NB4 (cell line): Measurements from ENCODE around the gene CRTC1.

Source experiments
- DNase-seq: peaks from one replicate; pipeline ENCODE4 v3.0.0; 2010; ENCODE audit warnings: low read depth
- H3K4me3 ChIP-seq: one replicate; pipeline ENCODE4 v1.5.1; 2011; ENCODE audit warnings: mild to moderate bottlenecking, low read depth, low read length, moderate library complexity
- CTCF ChIP-seq: IDR thresholded peaks from one replicate; pipeline ENCODE4 v1.5.1; 2012; ENCODE audit warnings: low read depth, low read length
- MAX ChIP-seq: IDR thresholded peaks from 2 replicates; pipeline ENCODE4 v1.6.1; 2011; ENCODE audit warnings: low read depth, low read length
- MYC ChIP-seq: IDR thresholded peaks from 2 replicates; pipeline ENCODE4 v1.6.1; 2011; ENCODE audit warnings: low read depth, low read length
- POLR2A ChIP-seq: IDR thresholded peaks from 2 replicates; pipeline ENCODE4 v1.6.1; 2011; ENCODE audit warnings: mild to moderate bottlenecking; ENCODE audit not compliant: insufficient read length; ENCODE audit errors: extremely low read depth

CRTC1 gene

GRCh38 chr19:18710996-18711751 lies 27.7 kb downstream of the CRTC1 start:
- DNase-seq = no peak
- TF ChIP-seq MAX (no peak), MYC (no peak), POLR2A (no peak), CTCF (no peak)

GRCh38 chr19:18711893-18712292 lies 28.4 kb downstream of the CRTC1 start:
- TF ChIP-seq MYC (no peak), MAX (no peak), POLR2A (no peak), CTCF (no peak)
- no peak for DNase-seq

More at GRCh38 chr19:18710996-18711751, 27.7 kb downstream of the CRTC1 start:
- no peak overlapping the region for H3K4me3 ChIP-seq

GRCh38 chr19:18712981-18713380 lies 29.5 kb downstream of the CRTC1 start:
- TF ChIP-seq CTCF = no peak
- no peak for TF ChIP-seq MYC
- TF ChIP-seq MAX = no peak
- TF ChIP-seq POLR2A = no peak
- H3K4me3 ChIP-seq = no peak overlapping the region
- DNase-seq = no peak

More at GRCh38 chr19:18711893-18712292, 28.4 kb downstream of the CRTC1 start:
- H3K4me3 ChIP-seq = no peak overlapping the region

- H3K4me3 ChIP-seq = no peak overlapping the region
- TF ChIP-seq MYC (no peak), POLR2A (no peak), CTCF (no peak), MAX (no peak)
- DNase-seq = no peak
Observed at GRCh38 chr19:18713550-18714117, 30.2 kb downstream of the CRTC1 start.

GRCh38 chr19:18715416-18715815 lies 31.9 kb downstream of the CRTC1 start:
- H3K4me3 ChIP-seq = no peak overlapping the region
- no peak for TF ChIP-seq POLR2A
- DNase-seq = no peak

GRCh38 chr19:18716857-18717256 lies 33.4 kb downstream of the CRTC1 start:
- no peak overlapping the region for H3K4me3 ChIP-seq
- no peak for TF ChIP-seq CTCF
- no peak for TF ChIP-seq POLR2A
- no peak for TF ChIP-seq MYC
- TF ChIP-seq MAX = no peak
- no peak for DNase-seq
